Measurements from ENCODE around the gene OPCML.

DNA sequence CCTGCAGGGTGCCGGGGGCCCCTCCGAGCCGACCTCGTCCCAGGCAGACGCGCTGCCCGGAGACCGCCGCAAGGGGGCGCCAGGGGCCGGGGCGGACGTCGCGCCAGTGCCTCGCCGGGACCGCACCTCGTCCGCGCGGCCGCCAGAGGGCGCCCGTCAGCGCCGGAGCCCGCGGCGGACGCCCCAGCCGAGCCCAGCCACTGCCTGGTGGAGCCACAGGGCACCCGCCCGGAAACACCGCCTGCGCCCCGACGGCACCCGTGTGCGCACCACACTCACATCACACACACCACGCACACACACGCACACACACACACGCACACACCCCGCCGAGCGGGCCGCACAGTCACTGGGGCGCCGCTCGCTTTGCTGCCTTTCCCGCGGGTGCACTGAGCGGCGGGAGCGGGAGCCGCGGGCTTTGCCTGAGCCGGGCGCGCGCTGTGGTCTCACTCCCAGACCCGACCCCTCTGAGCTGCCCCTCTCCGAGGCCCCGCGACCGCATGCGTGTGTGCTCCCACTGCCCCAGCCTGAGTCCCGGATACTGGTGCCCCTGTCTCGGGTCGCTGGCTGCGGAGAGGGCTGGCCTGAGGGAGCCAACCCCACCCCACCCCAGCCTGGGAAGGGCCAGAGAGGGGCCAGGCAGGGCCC lies 449.3 kb downstream of the OPCML start:
- TF ChIP-seq, protein P1, sequence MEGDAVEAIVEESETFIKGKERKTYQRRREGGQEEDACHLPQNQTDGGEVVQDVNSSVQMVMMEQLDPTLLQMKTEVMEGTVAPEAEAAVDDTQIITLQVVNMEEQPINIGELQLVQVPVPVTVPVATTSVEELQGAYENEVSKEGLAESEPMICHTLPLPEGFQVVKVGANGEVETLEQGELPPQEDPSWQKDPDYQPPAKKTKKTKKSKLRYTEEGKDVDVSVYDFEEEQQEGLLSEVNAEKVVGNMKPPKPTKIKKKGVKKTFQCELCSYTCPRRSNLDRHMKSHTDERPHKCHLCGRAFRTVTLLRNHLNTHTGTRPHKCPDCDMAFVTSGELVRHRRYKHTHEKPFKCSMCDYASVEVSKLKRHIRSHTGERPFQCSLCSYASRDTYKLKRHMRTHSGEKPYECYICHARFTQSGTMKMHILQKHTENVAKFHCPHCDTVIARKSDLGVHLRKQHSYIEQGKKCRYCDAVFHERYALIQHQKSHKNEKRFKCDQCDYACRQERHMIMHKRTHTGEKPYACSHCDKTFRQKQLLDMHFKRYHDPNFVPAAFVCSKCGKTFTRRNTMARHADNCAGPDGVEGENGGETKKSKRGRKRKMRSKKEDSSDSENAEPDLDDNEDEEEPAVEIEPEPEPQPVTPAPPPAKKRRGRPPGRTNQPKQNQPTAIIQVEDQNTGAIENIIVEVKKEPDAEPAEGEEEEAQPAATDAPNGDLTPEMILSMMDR (IDR thresholded peaks at IDR 0.05): no peak
- TF ChIP-seq POLR2A (IDR thresholded peaks at IDR 0.05): no peak

All from lower leg skin (tissue), 3 donors.